A549 (cell line): ENCODE data around the gene SLC35E4. TPM values are rescaled to one million over a fixed set of nuclear protein-coding genes. Genes with fewer than 3 reads are reported as not detected.
"Not testable (repeated sequence)": the region's sequence is repeated elsewhere in the genome, so short reads cannot be mapped to it uniquely, and the experiment has no call there.

Experiments
- ATAC-seq, 2 experiments: fragments of 200-7000 bp in 1 of 2; fragments of >200 bp in 1 of 2; cut with Nextera tagmentation in 1 of 2; cut with Tn5 transposase in 1 of 2; 3 replicates each; pipeline versions ENCODE4 v1.8.0 to v1.9.1; 2018 to 2020; ENCODE audit warnings: mild to moderate bottlenecking in 1 of 2, moderate library complexity in 1 of 2
- CTCF ChIA-PET: fragments of 300-600 bp; sonication (Branson Sonifier 250); formaldehyde crosslinking; extraction: SDS; loops from one replicate; lab custom pipeline; 2021; ENCODE audit warnings: antibody characterized with exemption, inconsistent platforms; lab: Yijun Ruan, JAX
- POLR2A ChIA-PET: fragments of 350-600 bp; formaldehyde crosslinking; extraction: SDS; loops from one replicate; lab custom pipeline; 2021; ENCODE audit warnings: antibody characterized with exemption, inconsistent platforms; lab: Yijun Ruan, JAX
- DNase-seq, 2 experiments: peaks; one replicate each; pipeline versions ENCODE4 v3.0.0 to v3.0.0-alpha.2; 2011 to 2016; ENCODE audit warnings: low read depth in 1 of 2, low spot score in 1 of 2
- FAIRE-seq: peaks from 2 replicates; lab custom pipeline; 2011; peaks lifted over from hg19 to GRCh38; lab: Jason Lieb, UNC
- H3K27ac ChIP-seq, 2 experiments: fragments of >200 bp; sonication (Bioruptor Twin); formaldehyde crosslinking; 3 replicates each; pipeline ENCODE4 v1.5.1; 2016 to 2017
- H3K4me1 ChIP-seq: fragments of >200 bp; sonication (Bioruptor Twin); formaldehyde crosslinking; 3 replicates; pipeline ENCODE4 v1.6.1; 2016
- H3K4me2 ChIP-seq: fragments of >200 bp; sonication (Bioruptor Twin); formaldehyde crosslinking; 3 replicates; pipeline ENCODE4 v1.6.1; 2016
- H3K4me3 ChIP-seq: fragments of >200 bp; sonication (Bioruptor Twin); formaldehyde crosslinking; 3 replicates; pipeline ENCODE4 v1.5.1; 2016
- H3K9me3 ChIP-seq: fragments of >200 bp; sonication (Bioruptor Twin); formaldehyde crosslinking; 3 replicates; pipeline ENCODE4 v1.6.1; 2016
- ATOH8 ChIP-seq: fragments of 250-450 bp; sonication (Bioruptor Pico); IDR thresholded peaks from 2 replicates; pipeline ENCODE4 v1.5.0; 2020; ENCODE audit warnings: low read depth, mild to moderate bottlenecking, moderate library complexity
- CTCF ChIP-seq: fragments of >200 bp; sonication (Bioruptor Twin); formaldehyde crosslinking; IDR thresholded peaks from 3 replicates; pipeline ENCODE4 v1.5.1; 2016
- E2F6 ChIP-seq: IDR thresholded peaks from 2 replicates; pipeline ENCODE4 v1.6.1; 2012; ENCODE audit warnings: low read depth, borderline replicate concordance
- EHF ChIP-seq: fragments of 250-450 bp; sonication (Bioruptor Pico); IDR thresholded peaks from 2 replicates; pipeline ENCODE4 v1.5.0; 2020; ENCODE audit warnings: mild to moderate bottlenecking
- EP300 ChIP-seq, 2 experiments: fragments of >200 bp; sonication (Bioruptor Twin); formaldehyde crosslinking; IDR thresholded peaks; 2 replicates in 1 of 2; 3 replicates in 1 of 2; pipeline ENCODE4 v1.6.1; 2016 to 2017
- FOSL2 ChIP-seq, 2 experiments: fragments of 450-650 bp in 1 of 2; fragments of >200 bp in 1 of 2; sonication (Bioruptor Twin) in 1 of 2; formaldehyde crosslinking; IDR thresholded peaks; 2 replicates each; pipeline versions ENCODE4 v1.5.0 to v1.6.1; 2016 to 2020; ENCODE audit warnings: mild to moderate bottlenecking in 1 of 2, moderate library complexity in 1 of 2
- HMGXB4 ChIP-seq: fragments of 250-450 bp; sonication (Bioruptor Pico); IDR thresholded peaks from 2 replicates; pipeline ENCODE4 v1.5.0; 2021; ENCODE audit warnings: mild to moderate bottlenecking, moderate library complexity, borderline replicate concordance
- JUN ChIP-seq, 2 experiments: fragments of >200 bp; sonication (Bioruptor Twin); formaldehyde crosslinking; IDR thresholded peaks; 2 replicates in 1 of 2; 3 replicates in 1 of 2; pipeline ENCODE4 v1.6.1; 2016 to 2017
- JUNB ChIP-seq: fragments of >200 bp; sonication (Bioruptor Twin); formaldehyde crosslinking; IDR thresholded peaks from 2 replicates; pipeline ENCODE4 v1.6.1; 2016
- MAFK ChIP-seq: fragments of 450-650 bp; IDR thresholded peaks from 2 replicates; pipeline ENCODE4 v1.6.1; 2014; ENCODE audit not compliant: partially characterized antibody
- MYC ChIP-seq: IDR thresholded peaks from 2 replicates; pipeline ENCODE4 v1.6.1; 2012; ENCODE audit warnings: mild to moderate bottlenecking, inconsistent platforms, low read length, improper control_type of control experiment, borderline replicate concordance
- NFE2L2 ChIP-seq: fragments of 150-350 bp; conservative IDR thresholded peaks from 2 replicates; pipeline ENCODE4 v1.6.1; 2014; ENCODE audit warnings: low read length
- NR3C1 ChIP-seq: fragments of >200 bp; sonication (Bioruptor Twin); formaldehyde crosslinking; IDR thresholded peaks from 3 replicates; pipeline ENCODE4 v1.6.1; 2017
- PBX3 ChIP-seq: IDR thresholded peaks from 2 replicates; pipeline ENCODE4 v1.6.1; 2012
- PHF8 ChIP-seq: fragments of 200-600 bp; sonication (generic); IDR thresholded peaks from 2 replicates; pipeline ENCODE4 v1.6.1; 2016; ENCODE audit warnings: low read depth, mild to moderate bottlenecking, antibody characterized with exemption, moderate library complexity, borderline replicate concordance
- POLR2A ChIP-seq: IDR thresholded peaks from 2 replicates; pipeline ENCODE4 v1.6.1; 2012; ENCODE audit warnings: mild to moderate bottlenecking, low read length
- RARB ChIP-seq: fragments of 250-450 bp; sonication (Bioruptor Pico); IDR thresholded peaks from 2 replicates; pipeline ENCODE4 v1.8.0; 2021; ENCODE audit warnings: mild to moderate bottlenecking, moderate library complexity
- RNF2 ChIP-seq: fragments of 200-600 bp; sonication (generic); IDR thresholded peaks from 2 replicates; pipeline ENCODE4 v1.6.1; 2016; ENCODE audit warnings: low read depth, mild to moderate bottlenecking, antibody characterized with exemption, moderate library complexity, borderline replicate concordance
- SREBF2 ChIP-seq: fragments of 450-650 bp; IDR thresholded peaks from 2 replicates; pipeline ENCODE4 v1.6.1; 2014; ENCODE audit warnings: mild to moderate bottlenecking, moderate library complexity
- ZNF302 ChIP-seq: fragments of 250-450 bp; sonication (Bioruptor Pico); IDR thresholded peaks from 2 replicates; pipeline ENCODE4 v1.9.0; 2021; ENCODE audit warnings: inconsistent platforms, mild to moderate bottlenecking, moderate library complexity
- WGBS: methylation state at CpG from one replicate; pipeline ENCODE4 v1.1.6; 2017; ENCODE audit errors: missing lambda C conversion rate; 5-methylcytosine and 5-hydroxymethylcytosine counted together
- polyA plus RNA-seq, 4 experiments: library from polyadenylated mRNA; depleted of rRNA in 3 of 4; stranded (reverse); fragments of >200 nt; fragmentation: RNase III in 1 of 4; extraction: RNeasy Plus Mini Kit Qiagen cat#74134 plus additional on column Dnase treatment in 1 of 4; gene quantifications; 2 replicates in 3 of 4; 3 replicates in 1 of 4; pipeline ENCODE4 v1.2.3, GENCODE V29; 2011 to 2017

SLC35E4 gene
- polyA plus RNA-seq, 2 of the 4 experiments (the other 2 are of a cell fraction), result 2.0 to 3.3 TPM

- Histone ChIP-seq H3K4me3 (no peak overlapping the region), H3K4me2 (no peak overlapping the region), H3K27ac (no peak overlapping the region), H3K9me3 (no peaks in the 10 kb centered on the region), H3K4me1 (peaks cover 3% of the 10 kb centered on the region; the same call in 1 of the 3 replicates)
- TF ChIP-seq RNF2 (no peak), HMGXB4 (CRISPR knock-in tag) (no peak), NR3C1 (no peak), E2F6 (no peak), EHF (CRISPR knock-in tag) (no peak), ATOH8 (CRISPR knock-in tag) (no peak)
- CTCF ChIA-PET, result interaction anchor here (2.0 kb wide), 1 partner anchor 82 kb away, joined by 5 read pairs; no protein-coding TSS in a partner anchor
- FAIRE-seq (no peak), ATAC-seq (no peak), DNase-seq (no peak)
- WGBS, result 88% methylated on average over 4 of the region's 4 CpGs
- POLR2A ChIA-PET, result no interaction called here
Observed at GRCh38 chr22:30673136-30673535, 37.6 kb downstream of the SLC35E4 start.

- no peak for TF ChIP-seq MAFK
- TF ChIP-seq PHF8, result no peak
- H3K9me3 ChIP-seq, result no peaks in the 10 kb centered on the region
- ChIA-PET CTCF (interaction anchor here (2.0 kb wide), 1 partner anchor 81 kb away, joined by 5 read pairs; no protein-coding TSS in a partner anchor), POLR2A (no interaction called here)
- 88% methylated on average over 6 of the region's 6 CpGs for WGBS
- FAIRE-seq (no peak), DNase-seq (no peak), ATAC-seq (no peak)
- no peak overlapping the region for H3K4me3 ChIP-seq
- no peak overlapping the region for H3K27ac ChIP-seq
- no peak overlapping the region for H3K4me2 ChIP-seq
- H3K4me1 ChIP-seq, result no peaks in the 10 kb centered on the region
Observed at GRCh38 chr22:30674482-30674881, 38.9 kb downstream of the SLC35E4 start.

GRCh38 chr22:30675436-30675835 is 39.9 kb downstream of the SLC35E4 start:
- POLR2A ChIA-PET, result no interaction called here
- TF ChIP-seq MYC, result no peak
- no peak for TF ChIP-seq JUNB
- no peak for TF ChIP-seq POLR2A
- no peak for TF ChIP-seq FOSL2 (IDR thresholded peaks at IDR 0.05)
- TF ChIP-seq FOSL2 (CRISPR knock-in tag; IDR thresholded peaks at IDR 0.05), result no peak
- TF ChIP-seq CTCF, result no peak
- no peak for TF ChIP-seq RARB
- TF ChIP-seq ZNF302 (CRISPR knock-in tag), result no peak
- no peak for TF ChIP-seq MAFK
- TF ChIP-seq ATOH8 (CRISPR knock-in tag), result no peak
- TF ChIP-seq JUN (IDR thresholded peaks at IDR 0.05), result no peak
- TF ChIP-seq PBX3, result no peak
- TF ChIP-seq EP300 (IDR thresholded peaks at IDR 0.05), result no peak
- no peak for TF ChIP-seq NFE2L2
- TF ChIP-seq SREBF2, result no peak
- H3K4me3 ChIP-seq, result no peak overlapping the region
- H3K9me3 ChIP-seq, result no peaks in the 10 kb centered on the region
- H3K4me1 ChIP-seq, result no peaks in the 10 kb centered on the region
- DNase-seq, result no peak
- 85% methylated on average over 9 of the region's 9 CpGs for WGBS
- no peak overlapping the region for H3K27ac ChIP-seq
- FAIRE-seq, result no peak
- CTCF ChIA-PET, result interaction anchor here (0.5 kb wide), 1 partner anchor 219 kb away, joined by 3 read pairs; no protein-coding TSS in a partner anchor
- no peak overlapping the region for H3K4me2 ChIP-seq
- ATAC-seq, result no peak

GRCh38 chr22:30676565-30676964 is 41.0 kb downstream of the SLC35E4 start:
- H3K27ac ChIP-seq, H3K4me2 ChIP-seq, CTCF ChIA-PET, H3K4me3 ChIP-seq, H3K4me1 ChIP-seq, POLR2A ChIA-PET, DNase-seq, H3K9me3 ChIP-seq, FAIRE-seq, ATAC-seq: not testable (repeated sequence)
- WGBS, result 64% methylated on average over 3 of the region's 3 CpGs
